GM21515 (cell line): ENCODE results near the gene CD24.
"Not testable (repeated sequence)": the region's sequence is repeated elsewhere in the genome, so short reads cannot be mapped to it uniquely, and the experiment has no call there.

ENCODE experiments used
- ATAC-seq: cut with Tn5 transposase; IDR thresholded peaks from one replicate; pipeline ENCODE4 v1.9.1; 2021; ENCODE audit not compliant: unreplicated experiment

Gene CD24

DNA sequence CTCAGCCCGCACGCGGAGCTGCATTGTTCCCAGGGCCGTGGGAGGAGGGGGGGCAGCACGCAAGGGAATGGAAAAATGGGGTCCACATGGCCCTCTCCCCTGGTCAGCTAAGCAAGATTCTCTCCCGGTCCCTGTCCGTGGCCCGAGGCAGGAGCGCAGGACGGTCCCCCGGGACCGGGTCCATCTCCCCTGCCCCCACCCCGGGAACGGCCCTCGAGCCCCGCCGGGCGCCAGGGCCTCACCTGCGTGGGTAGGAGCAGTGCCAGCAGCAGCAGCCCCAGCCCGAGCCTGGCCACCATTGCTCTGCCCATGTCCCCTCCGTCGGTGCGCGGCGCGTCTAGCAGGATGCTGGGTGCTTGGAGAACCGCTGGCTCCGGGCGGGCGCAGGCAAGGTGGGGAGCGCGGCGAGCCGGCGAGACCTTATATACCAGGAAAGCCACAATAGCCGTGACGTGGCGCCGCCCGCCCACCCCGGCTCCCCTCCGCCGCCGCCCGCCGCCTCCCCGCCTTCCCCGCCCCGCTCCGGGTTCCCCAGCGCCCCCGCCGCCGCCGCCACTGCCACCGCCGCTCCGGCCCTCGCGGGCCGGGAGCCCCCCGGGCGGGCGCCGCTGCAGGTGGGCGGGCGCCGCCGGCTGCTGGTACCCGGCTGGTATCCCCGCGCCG, at the start of gene CD24:
CD24 (minus strand) TSS at position 394 of the 663 bp plus-strand sequence; CDS start at position 311, 83 bp downstream.
- ATAC-seq: peak; percentile 25

DNA sequence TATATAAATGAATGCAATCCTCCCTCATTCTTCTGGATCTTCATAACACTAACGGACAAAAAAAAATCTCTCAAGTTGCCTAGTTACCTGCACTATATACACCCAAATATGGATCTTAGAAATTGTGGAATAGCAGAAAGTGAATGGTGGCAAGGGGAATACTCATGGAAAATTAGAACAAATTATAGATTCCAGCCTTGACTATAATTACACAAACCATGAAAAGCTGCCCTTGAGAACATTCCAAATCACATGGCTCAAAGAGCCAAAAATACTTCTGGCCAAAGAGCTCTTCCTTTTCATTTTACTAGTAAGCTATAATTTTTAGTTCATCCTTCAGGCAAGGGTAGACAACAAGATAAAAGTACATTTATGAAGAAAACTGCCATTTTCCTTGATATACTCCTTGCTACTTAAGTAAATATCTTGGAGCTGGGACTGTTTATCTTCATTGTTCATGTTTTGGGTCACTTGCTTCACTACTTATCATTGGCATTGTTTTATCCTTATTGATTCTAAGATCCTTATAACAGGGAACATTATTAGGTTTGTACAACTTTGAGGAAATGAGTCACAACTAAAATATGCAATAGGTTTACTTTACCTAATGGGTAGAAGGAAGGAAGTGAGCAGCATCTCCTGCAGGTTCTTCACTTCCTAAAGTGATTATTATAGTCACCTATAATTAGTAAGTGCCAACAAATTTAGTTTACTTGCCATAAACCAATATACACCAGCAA, 47.1 kb upstream of the CD24 start:
- no peak for ATAC-seq

DNA sequence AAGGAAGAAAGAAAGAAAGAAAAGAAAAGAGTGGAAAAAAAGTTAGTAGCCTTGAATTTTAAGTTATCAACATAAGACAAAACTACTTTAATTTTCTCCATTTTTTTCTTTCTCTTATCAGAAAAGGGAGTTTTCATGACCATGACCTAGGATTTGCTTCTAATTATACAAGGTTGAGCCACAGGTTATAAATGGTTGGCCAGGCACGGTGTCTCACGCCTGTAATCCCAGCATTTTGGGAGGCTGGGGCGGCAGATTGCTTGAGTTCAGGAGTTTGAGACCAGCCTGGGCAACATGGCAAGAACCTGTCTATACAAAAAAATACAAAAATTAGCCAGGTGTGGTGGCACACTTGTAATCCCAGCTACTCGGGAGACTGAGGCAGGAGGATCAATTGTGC, 45.7 kb upstream of the CD24 start:
- ATAC-seq: no peak

DNA sequence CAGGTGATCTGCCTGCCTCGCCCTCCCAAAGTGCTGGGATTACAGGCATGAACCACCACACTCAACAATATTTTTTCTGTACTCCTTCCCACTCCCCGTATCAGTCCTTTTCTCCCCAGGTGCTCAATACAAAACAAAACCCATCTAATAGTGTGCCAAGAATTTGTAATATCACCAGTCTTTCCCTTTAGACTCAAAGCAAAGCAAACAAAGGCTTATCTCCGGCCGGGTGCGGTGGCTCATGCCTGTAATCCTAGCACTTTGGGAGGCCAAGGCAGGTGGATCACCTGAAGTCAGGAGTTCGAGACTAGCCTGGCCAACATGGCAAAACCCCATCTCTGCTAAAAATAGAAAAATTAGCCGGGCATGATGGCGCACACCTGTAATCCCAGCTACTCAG, 45.1 kb upstream of the CD24 start:
- ATAC-seq: not testable (repeated sequence)

GRCh38 chr6:107019047-107019446, 44.5 kb upstream of the CD24 start:
- ATAC-seq: no peak

GRCh38 chr6:107009499-107009898, 35.0 kb upstream of the CD24 start:
- no peak for ATAC-seq

DNA sequence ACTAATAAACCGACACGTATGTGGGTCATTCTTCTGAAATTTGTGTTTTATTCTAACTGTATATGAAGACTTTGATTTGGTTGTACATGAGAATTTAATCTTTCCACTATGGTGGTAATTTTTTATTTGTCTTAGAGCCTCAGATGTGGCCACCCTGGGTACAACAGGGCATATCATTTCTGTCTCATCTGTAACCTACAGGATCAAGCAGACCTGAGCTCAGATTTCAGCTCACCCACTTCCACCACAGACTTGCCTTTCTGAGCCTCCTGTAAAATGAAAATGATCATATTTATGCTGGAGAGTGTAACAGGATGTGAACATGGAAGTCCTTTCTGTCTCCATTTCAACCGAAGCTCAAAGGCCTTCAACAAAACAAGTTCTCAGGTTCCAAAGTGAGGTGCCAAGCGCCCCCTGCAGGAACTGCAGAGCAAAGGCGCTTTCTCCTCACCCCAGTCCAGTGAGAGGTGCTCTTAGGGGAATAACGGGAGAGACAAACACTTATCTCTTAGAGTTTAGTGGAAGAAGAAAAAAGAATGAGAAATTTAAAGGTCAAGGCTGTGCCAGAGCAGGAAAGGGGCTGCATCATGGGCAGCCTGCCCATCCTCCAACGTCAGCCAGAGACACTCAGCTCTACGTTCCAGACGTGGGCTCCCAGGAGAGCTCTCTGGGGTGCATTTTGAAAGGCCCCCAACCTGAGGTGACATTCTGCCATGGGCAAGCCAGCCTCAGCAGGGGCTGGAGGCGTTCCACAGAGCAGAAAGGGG, 23.0 kb upstream of the CD24 start:
- peak; percentile 49 for ATAC-seq

- ATAC-seq: no peak
These were observed 21.1 kb upstream of the CD24 start for GRCh38 chr6:106995640-106996039.

- not testable (repeated sequence) for ATAC-seq
These were observed 15.2 kb upstream of the CD24 start for GRCh38 chr6:106989737-106990136.

DNA sequence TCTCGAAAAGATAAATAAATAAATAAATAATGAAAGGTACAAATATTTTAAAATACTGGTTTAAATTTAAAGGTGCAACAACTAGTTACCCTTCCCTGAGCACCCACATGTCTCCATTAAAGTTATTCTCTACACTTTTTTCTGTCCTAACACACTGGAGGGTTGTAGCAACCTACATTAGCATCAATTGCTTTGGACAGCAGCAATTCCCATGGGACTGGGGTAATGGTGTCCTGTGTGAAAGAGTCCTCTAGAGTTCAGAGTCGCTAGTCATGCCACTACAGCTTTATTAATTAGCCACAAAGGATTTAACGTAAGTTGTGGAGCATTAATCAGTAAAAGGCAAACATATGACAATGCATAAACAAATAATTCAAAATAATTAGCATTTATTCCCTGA, 14.1 kb upstream of the CD24 start:
- no peak for ATAC-seq

- ATAC-seq: no peak
These were observed 7.4 kb upstream of the CD24 start for GRCh38 chr6:106981926-106982325.

GRCh38 chr6:106980926-106981325, 6.4 kb upstream of the CD24 start:
- ATAC-seq: no peak

- no peak for ATAC-seq
These were observed 4.9 kb upstream of the CD24 start for GRCh38 chr6:106979435-106979884.

GRCh38 chr6:106977246-106977645, 2.7 kb upstream of the CD24 start:
- no peak for ATAC-seq

- ATAC-seq: no peak
These were observed 1.7 kb upstream of the CD24 start for GRCh38 chr6:106976270-106976669.

DNA sequence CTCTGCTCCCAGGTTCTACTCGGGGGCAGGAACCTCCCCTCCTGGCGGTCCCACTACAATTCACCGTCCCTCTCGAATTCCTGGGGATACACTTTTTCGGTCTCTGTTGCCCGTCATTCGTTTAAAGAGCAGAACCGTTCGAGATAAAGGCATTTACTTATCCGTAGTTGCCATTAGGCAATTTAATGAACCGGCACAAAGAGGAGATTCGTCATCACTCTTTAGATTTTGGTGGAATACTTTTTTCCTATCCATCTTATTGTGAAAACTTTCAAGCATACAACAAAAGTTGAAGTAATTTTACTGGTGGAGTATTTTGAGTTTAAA, 1.2 kb upstream of the CD24 start:
- ATAC-seq: no peak

DNA sequence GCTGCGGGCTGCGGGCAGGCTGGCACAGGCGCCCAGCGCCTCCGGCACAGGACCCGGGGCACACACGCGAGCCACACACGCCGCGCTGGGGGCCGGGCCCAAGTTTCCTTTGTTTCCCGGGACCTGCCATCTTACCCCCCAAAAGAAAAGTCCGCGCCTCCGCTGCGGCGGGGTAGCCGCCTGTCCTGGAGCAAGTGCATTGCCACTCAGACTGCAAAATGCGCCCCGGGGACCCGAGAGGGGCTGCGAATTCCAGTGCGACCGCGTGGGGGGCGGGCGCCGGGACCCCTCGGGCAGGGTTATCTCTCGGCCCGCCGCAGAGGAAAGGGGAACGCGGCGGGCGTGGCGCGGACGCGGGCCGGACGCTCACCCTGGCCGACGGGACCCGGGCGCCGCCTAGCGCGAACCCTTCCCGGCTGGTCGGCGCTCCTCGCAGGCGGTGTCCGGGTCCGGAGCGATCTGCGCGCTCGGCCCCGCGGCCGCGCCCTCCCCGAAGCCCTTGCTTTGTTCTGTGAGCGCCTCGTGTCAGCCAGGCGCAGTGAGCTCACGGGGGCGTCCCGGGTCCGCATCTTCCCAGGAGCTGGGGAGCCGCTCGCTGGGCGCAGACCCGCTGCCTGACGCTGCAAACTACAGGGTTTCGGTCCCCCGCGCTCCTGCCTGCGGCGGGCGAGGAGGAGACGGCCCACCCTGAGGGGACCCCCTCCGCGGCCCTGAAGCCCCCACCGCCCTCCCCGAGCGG, 639 bp upstream of the CD24 start:
- peak; percentile 58 for ATAC-seq

DNA sequence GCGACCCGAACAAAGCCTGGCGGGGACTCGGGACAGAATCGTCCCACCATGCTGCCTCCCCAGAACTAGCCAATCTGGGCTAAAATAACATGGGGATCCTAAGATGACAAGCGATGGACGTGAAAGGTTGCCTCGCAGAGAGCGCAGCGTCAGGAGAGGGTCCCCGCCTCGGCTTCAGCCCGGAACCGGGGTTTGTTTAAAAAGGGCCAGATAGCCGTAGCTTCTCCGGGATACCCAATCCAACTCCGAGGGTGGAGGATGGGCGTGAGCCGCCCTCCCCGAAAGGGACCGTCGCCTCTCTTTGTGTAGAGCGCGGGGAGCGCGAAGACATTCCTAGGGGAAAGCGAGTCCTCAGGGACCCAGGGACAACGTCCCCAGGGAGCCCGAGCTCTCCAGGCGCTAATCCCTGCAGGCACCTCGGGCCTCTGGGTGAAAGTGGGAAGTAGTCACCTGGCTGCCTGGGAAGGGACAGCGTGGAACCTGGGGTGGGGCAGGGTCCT, 643 bp downstream of the CD24 start:
- ATAC-seq: no peak

- no peak for ATAC-seq
These were observed 1.3 kb downstream of the CD24 start for GRCh38 chr6:106973018-106973835.

DNA sequence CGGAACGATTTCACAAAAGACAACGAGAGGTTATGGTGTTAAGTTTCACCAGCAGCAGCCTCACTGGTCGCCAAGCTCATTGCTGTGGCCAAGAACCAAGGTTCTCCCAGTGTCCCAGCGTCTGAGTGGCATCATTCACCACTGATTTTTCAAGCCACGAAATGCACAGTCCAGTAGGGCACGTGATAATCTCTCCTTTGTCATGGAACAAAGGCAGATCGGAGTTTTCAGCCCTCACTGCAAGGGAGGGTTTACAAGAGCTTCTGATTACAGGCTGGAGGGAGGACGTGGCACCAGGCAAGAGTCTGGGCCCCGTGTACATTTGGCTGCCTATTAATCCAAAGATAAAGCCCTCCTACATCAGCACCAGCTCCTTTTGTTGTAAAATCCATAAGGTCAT, 2.0 kb downstream of the CD24 start:
- no peak for ATAC-seq
